HepG2 (cell line): ENCODE data around the gene TP53TG5. TPM values are rescaled to one million over a fixed set of nuclear protein-coding genes. Genes with fewer than 3 reads are reported as not detected.

ENCODE experiments used
- ARHGAP35 ChIP-seq: sonication (generic); formaldehyde crosslinking; IDR thresholded peaks from 2 replicates; pipeline ENCODE4 v1.9.0; 2022; ENCODE audit warnings: mild to moderate bottlenecking, inconsistent platforms, moderate library complexity, missing genetic modification reagents, borderline replicate concordance
- DRAP1 ChIP-seq: IDR thresholded peaks from 2 replicates; pipeline ENCODE4 v1.6.1; 2016; ENCODE audit warnings: missing genetic modification reagents, missing compliant biosample characterization
- FOXA1 ChIP-seq, 2 experiments: fragments of 450-650 bp in 1 of 2; sonication (generic) in 1 of 2; formaldehyde crosslinking in 1 of 2; IDR thresholded peaks; 2 replicates each; pipeline versions ENCODE4 v1.4.0 to v1.6.1; 2016 to 2020; ENCODE audit warnings: missing genetic modification reagents in 1 of 2
- HDAC2 ChIP-seq: sonication (generic); formaldehyde crosslinking; IDR thresholded peaks from 2 replicates; pipeline ENCODE4 v1.4.0; 2020; ENCODE audit warnings: missing genetic modification reagents
- HINFP ChIP-seq: sonication (generic); formaldehyde crosslinking; IDR thresholded peaks from 2 replicates; pipeline ENCODE4 v1.4.0; 2020; ENCODE audit warnings: low read depth, mild to moderate bottlenecking, missing genetic modification reagents
- HOXA3 ChIP-seq: sonication (generic); formaldehyde crosslinking; IDR thresholded peaks from 2 replicates; pipeline ENCODE4 v1.5.0; 2020; ENCODE audit warnings: missing genetic modification reagents
- NR0B2 ChIP-seq: sonication (generic); formaldehyde crosslinking; IDR thresholded peaks from 2 replicates; pipeline ENCODE4 v1.4.0; 2020; ENCODE audit warnings: mild to moderate bottlenecking, missing genetic modification reagents
- RELA ChIP-seq: sonication (generic); formaldehyde crosslinking; IDR thresholded peaks from 2 replicates; pipeline ENCODE4 v1.4.0; 2020; ENCODE audit warnings: missing genetic modification reagents
- SIX4 ChIP-seq: sonication (generic); formaldehyde crosslinking; IDR thresholded peaks from 2 replicates; pipeline ENCODE4 v1.4.0; 2020; ENCODE audit warnings: missing genetic modification reagents
- SUZ12 ChIP-seq: fragments of 150-350 bp; IDR thresholded peaks from 2 replicates; pipeline ENCODE4 v1.6.1; 2014; ENCODE audit warnings: low read depth, low read length
- ZBTB10 ChIP-seq: sonication (generic); formaldehyde crosslinking; IDR thresholded peaks from 2 replicates; pipeline ENCODE4 v1.4.0; 2020; ENCODE audit warnings: missing genetic modification reagents, borderline replicate concordance
- ZBTB33 ChIP-seq: sonication (generic); formaldehyde crosslinking; IDR thresholded peaks from 2 replicates; pipeline ENCODE4 v1.4.0; 2020; ENCODE audit warnings: missing genetic modification reagents
- ZNF646 ChIP-seq: sonication (generic); formaldehyde crosslinking; IDR thresholded peaks from 2 replicates; pipeline ENCODE4 v1.9.0; 2021; ENCODE audit warnings: mild to moderate bottlenecking, missing genetic modification reagents
- ZNF83 ChIP-seq: sonication (generic); formaldehyde crosslinking; IDR thresholded peaks from 2 replicates; pipeline ENCODE4 v1.4.0; 2020; ENCODE audit warnings: missing genetic modification reagents, mild to moderate bottlenecking, borderline replicate concordance
- polyA plus RNA-seq, 8 experiments: library from polyadenylated mRNA; depleted of rRNA in 3 of 8; stranded (reverse) in 7 of 8; unstranded in 1 of 8; fragments of >200 nt; fragmentation: Illumina TruSeq in 4 of 8; extraction: Trizol in 4 of 8; gene quantifications; 2 replicates each; pipeline versions ENCODE4 v1.2.1 to v1.2.3, GENCODE V29; 2011 to 2016; ENCODE audit warnings: low read depth in 4 of 8, missing spikeins in 1 of 8, mixed read lengths in 1 of 8; ENCODE audit not compliant: insufficient read depth in 1 of 8
- total RNA-seq, 5 experiments: library from RNA; depleted of rRNA; stranded (reverse); fragments of >200 nt; fragmentation: Illumina TruSeq; extraction: Trizol; gene quantifications; 2 replicates each; pipeline ENCODE4 v1.2.3, GENCODE V29; 2016; ENCODE audit warnings: low read depth in 1 of 5

The TP53TG5 gene
- total and polyA plus RNA-seq, 2 of the 13 experiments (the other 11 are each of a cell fraction or from before 2014, with no cell fraction given): 0.11 TPM; not detected in 1

- TF ChIP-seq ZBTB10 (CRISPR knock-in tag) (no peak), SUZ12 (no peak), HOXA3 (CRISPR knock-in tag) (no peak), ARHGAP35 (CRISPR knock-in tag) (no peak), RELA (CRISPR knock-in tag) (no peak), ZNF646 (CRISPR knock-in tag) (no peak), DRAP1 (no peak), ZBTB33 (CRISPR knock-in tag) (0 out of 2 replicates have a peak, but pooled peaks have one; percentile 16), FOXA1 (IDR thresholded peaks at IDR 0.05) (no peak), FOXA1 (CRISPR knock-in tag; IDR thresholded peaks at IDR 0.05) (peak; percentile 57; the same call in 1 of the 2 replicates), NR0B2 (no peak), SIX4 (CRISPR knock-in tag) (no peak; the same call in 1 of the 2 replicates), ZNF83 (CRISPR knock-in tag) (peak; percentile 9; the same call in 1 of the 2 replicates), HDAC2 (CRISPR knock-in tag) (peak; percentile 25; the same call in 1 of the 2 replicates), HINFP (CRISPR knock-in tag) (no peak)
Observed at GRCh38 chr20:45343532-45344167, 34.5 kb downstream of the TP53TG5 start (continued).
